ENCODE data around the gene DOCK8. TPM values are rescaled to one million over a fixed set of nuclear protein-coding genes. Genes with fewer than 3 reads are reported as not detected.

DOCK8 gene
- polyA plus RNA-seq, 1 donor (not counting 4 experiments of a cell fraction or from before 2014, with no cell fraction given) = 1.5 TPM

DNA sequence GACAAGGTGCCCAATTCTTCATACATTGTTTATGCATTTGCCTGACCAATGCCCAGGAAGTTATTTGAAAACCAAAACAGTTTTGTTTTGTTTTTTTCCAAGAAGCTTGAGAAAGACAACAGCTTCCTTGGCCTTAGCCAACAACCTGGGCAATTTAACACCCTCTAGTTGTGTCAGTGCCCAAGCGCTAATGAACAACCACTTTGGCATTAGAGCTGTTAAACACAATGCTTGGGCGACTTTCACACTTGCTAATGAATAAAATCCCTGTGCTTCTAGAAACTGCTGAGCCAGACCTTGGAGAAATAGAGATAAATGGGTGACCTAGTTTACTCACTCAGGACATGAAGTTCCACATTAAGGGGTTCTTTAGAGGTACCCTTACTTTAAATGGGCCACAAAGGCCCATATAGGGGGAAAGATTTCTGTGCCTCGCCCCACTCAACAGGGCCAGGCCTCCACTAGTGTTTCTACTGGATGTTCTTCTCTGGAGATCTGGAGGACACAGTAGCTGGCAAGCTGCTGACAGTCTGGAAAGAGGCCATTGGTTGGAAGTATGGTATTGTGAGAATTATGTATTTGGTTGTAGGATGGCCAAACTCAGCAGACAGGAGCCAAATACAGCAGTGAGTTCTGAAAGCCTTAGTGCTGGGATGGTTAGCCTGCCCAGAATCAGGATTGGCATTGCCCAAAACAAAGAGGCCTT is 179.8 kb downstream of the DOCK8 start:
- H3K79me2 ChIP-seq (ENCODE audit: control insufficient read depth, insufficient read depth, low read length) = no peaks in the 10 kb centered on the region
- no peaks in the 10 kb centered on the region for H4K20me1 ChIP-seq (ENCODE audit: control insufficient read depth, extremely low read depth, insufficient read depth, low read length)
- dilution Hi-C loops (cut with MboI; ENCODE audit: extremely low pct_ligation_motif_present, low sequenced_read_pairs) = no loop called here
- no peaks in the 10 kb centered on the region for H3K27me3 ChIP-seq (ENCODE audit: control insufficient read depth, extremely low read depth, insufficient read depth, low read length)
- FAIRE-seq (no peak), DNase-seq (ENCODE audit: low read depth, low spot score) (no peak)
- H3K36me3 ChIP-seq (ENCODE audit: control insufficient read depth in 2 of 2, extremely low read depth in 1 of 2, insufficient read depth in 2 of 2, low read length in 2 of 2) = no peaks in the 10 kb centered on the region
- H3K9me1 ChIP-seq (ENCODE audit: control insufficient read depth, extremely low read depth, insufficient read depth, low read length) = no peaks in the 10 kb centered on the region
- no peak for TF ChIP-seq EZH2 (IDR thresholded peaks at IDR 0.05; ENCODE audit: low read length)
- TF ChIP-seq, protein P1, sequence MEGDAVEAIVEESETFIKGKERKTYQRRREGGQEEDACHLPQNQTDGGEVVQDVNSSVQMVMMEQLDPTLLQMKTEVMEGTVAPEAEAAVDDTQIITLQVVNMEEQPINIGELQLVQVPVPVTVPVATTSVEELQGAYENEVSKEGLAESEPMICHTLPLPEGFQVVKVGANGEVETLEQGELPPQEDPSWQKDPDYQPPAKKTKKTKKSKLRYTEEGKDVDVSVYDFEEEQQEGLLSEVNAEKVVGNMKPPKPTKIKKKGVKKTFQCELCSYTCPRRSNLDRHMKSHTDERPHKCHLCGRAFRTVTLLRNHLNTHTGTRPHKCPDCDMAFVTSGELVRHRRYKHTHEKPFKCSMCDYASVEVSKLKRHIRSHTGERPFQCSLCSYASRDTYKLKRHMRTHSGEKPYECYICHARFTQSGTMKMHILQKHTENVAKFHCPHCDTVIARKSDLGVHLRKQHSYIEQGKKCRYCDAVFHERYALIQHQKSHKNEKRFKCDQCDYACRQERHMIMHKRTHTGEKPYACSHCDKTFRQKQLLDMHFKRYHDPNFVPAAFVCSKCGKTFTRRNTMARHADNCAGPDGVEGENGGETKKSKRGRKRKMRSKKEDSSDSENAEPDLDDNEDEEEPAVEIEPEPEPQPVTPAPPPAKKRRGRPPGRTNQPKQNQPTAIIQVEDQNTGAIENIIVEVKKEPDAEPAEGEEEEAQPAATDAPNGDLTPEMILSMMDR (optimal IDR thresholded peaks at IDR 0.05 in 1 of 3, IDR thresholded peaks at IDR 0.05 in 1 of 3, conservative IDR thresholded peaks at IDR 0.05 in 1 of 3; ENCODE audit: extremely low read depth in 1 of 3, insufficient read depth in 2 of 3, low read length in 3 of 3) = no peak
- no peak overlapping the region for H3K27ac ChIP-seq (ENCODE audit: control insufficient read depth, insufficient read depth, low read length)
- H3K9ac ChIP-seq (ENCODE audit: control insufficient read depth, extremely low read depth, insufficient read depth, low read length) = no peak overlapping the region
- H3K4me1 ChIP-seq (ENCODE audit: control insufficient read depth, extremely low read depth, insufficient read depth, low read length) = no peaks in the 10 kb centered on the region
- H3K4me3 ChIP-seq (ENCODE audit: control insufficient read depth in 2 of 3, extremely low read depth in 1 of 3, insufficient read depth in 2 of 3, low read depth in 1 of 3, low read length in 3 of 3) = no peak overlapping the region
- no peaks in the 10 kb centered on the region for H3K9me3 ChIP-seq (ENCODE audit: control insufficient read depth, low read depth, low read length)
- H3K4me2 ChIP-seq (ENCODE audit: control insufficient read depth, extremely low read depth, insufficient read depth, low read depth, low read length) = no peak overlapping the region
- no peak overlapping the region for H2AFZ ChIP-seq (ENCODE audit: control insufficient read depth, low read length)

- Histone ChIP-seq H2AFZ (ENCODE audit: control insufficient read depth, low read length) (no peak overlapping the region), H3K4me3 (ENCODE audit: control insufficient read depth in 2 of 3, extremely low read depth in 1 of 3, insufficient read depth in 2 of 3, low read depth in 1 of 3, low read length in 3 of 3) (no peak overlapping the region), H3K9me3 (ENCODE audit: control insufficient read depth, low read depth, low read length) (no peaks in the 10 kb centered on the region), H3K9ac (ENCODE audit: control insufficient read depth, extremely low read depth, insufficient read depth, low read length) (no peak overlapping the region), H3K36me3 (ENCODE audit: control insufficient read depth in 2 of 2, extremely low read depth in 1 of 2, insufficient read depth in 2 of 2, low read length in 2 of 2) (no peaks in the 10 kb centered on the region), H3K4me2 (ENCODE audit: control insufficient read depth, extremely low read depth, insufficient read depth, low read depth, low read length) (no peak overlapping the region), H4K20me1 (ENCODE audit: control insufficient read depth, extremely low read depth, insufficient read depth, low read length) (no peaks in the 10 kb centered on the region), H3K27ac (ENCODE audit: control insufficient read depth, insufficient read depth, low read length) (no peak overlapping the region), H3K79me2 (ENCODE audit: control insufficient read depth, insufficient read depth, low read length) (no peaks in the 10 kb centered on the region), H3K4me1 (ENCODE audit: control insufficient read depth, extremely low read depth, insufficient read depth, low read length) (no peaks in the 10 kb centered on the region), H3K9me1 (ENCODE audit: control insufficient read depth, extremely low read depth, insufficient read depth, low read length) (no peaks in the 10 kb centered on the region), H3K27me3 (ENCODE audit: control insufficient read depth, extremely low read depth, insufficient read depth, low read length) (no peaks in the 10 kb centered on the region)
- dilution Hi-C loops (cut with MboI; ENCODE audit: extremely low pct_ligation_motif_present, low sequenced_read_pairs) = no loop called here
- DNase-seq (ENCODE audit: low read depth, low spot score) = no peak
- TF ChIP-seq, protein P1 (optimal IDR thresholded peaks at IDR 0.05 in 1 of 3, IDR thresholded peaks at IDR 0.05 in 1 of 3, conservative IDR thresholded peaks at IDR 0.05 in 1 of 3; ENCODE audit: extremely low read depth in 1 of 3, insufficient read depth in 2 of 3, low read length in 3 of 3) = no peak
- no peak for TF ChIP-seq EZH2 (IDR thresholded peaks at IDR 0.05; ENCODE audit: low read length)
- FAIRE-seq = no peak
Observed at GRCh38 chr9:396396-396795, 181.7 kb downstream of the DOCK8 start.
